Muscle of back (tissue), 11 donors: ENCODE results near the gene SH3BP1. TPM values are rescaled to one million over a fixed set of nuclear protein-coding genes. Genes with fewer than 3 reads are reported as not detected.
A peak's percentile ranks its signal among the peaks of the same experiment; 100 is the strongest.

ENCODE experiments used
- DNase-seq, 3 donors: peaks; one replicate each; pipeline versions ENCODE4 v3.0.0 to v3.0.0-alpha.2; 2013
- polyA plus RNA-seq, 10 donors: library from polyadenylated mRNA; unstranded; fragments of 120-200 nt; gene quantifications; one replicate each; pipeline ENCODE4 v1.2.1, GENCODE V29; 2013; ENCODE audit not compliant: insufficient read length in 10 of 10

The SH3BP1 gene
- polyA plus RNA-seq, 10 donors, result 5.9 to 13.3 (median 10.3) TPM

- DNase-seq, result peak in 1 of 3 donors; percentile 58
Observed at GRCh38 chr22:37610480-37611129, 28.9 kb upstream of the SH3BP1 start.

DNA sequence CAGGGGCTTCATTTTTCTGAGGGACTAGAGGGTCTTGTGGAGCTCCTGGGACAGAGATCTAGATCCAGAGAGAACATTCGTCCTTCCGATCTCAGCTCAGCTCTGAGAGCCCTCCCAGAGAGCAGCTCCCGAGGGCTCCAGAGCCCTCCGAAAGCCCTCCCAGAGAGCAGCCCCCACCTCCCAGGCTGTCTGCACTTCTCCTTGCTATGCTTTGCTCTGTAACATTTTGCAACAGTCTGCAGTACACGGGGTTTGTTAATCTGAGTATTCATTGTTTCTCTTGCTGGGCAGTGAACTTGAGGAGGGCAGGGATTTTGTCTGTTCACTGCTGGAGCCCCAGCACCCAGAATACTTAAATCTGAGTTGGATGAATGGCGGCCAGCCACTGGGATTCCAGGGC lies 28.3 kb upstream of the SH3BP1 start:
- DNase-seq, result no peak

GRCh38 chr22:37616201-37617083 lies 23.0 kb upstream of the SH3BP1 start:
- peak in 1 of 3 donors; percentile 25 for DNase-seq

DNA sequence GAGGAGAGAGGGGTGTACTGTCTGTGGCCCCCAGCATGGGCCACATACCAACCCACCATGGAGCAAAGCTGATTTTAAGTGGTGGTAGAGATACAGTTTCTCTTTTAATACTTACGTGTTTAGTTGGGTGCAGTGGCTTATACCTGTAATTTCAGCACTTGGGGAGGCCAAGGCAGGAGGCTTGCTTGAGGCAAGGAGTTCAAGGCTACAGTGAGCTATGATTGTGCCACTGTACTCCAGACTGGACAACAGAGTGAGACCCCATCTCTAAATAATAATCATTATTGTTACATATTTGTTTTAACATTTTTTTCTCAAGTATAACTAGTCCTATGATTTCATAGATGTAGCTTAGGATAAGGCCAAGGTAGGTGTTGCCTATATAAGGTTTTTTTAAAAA lies 22.0 kb upstream of the SH3BP1 start:
- no peak for DNase-seq

- peak in 1 of 3 donors; percentile 3 for DNase-seq
Observed at GRCh38 chr22:37618072-37618656, 21.3 kb upstream of the SH3BP1 start.

DNA sequence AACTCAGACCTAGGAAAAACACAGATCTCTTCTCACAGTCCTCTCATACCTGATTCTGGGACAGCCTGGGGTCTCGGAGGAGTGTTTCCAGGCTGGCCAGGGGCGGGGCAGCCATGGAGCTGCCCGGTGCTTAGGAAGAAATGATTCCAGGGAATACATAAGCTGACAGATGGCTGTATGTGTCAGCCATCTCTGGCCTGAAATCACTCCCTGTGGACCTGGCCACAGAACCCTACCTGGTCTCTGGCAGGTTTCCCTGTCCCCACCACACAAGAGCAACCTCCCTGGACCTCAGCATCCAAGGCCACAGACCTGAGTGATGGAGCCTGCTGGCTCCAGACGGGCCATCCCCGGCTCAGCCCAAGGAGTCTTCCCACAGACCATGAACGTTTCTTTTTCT lies 20.8 kb upstream of the SH3BP1 start:
- DNase-seq, result peak in 1 of 3 donors; percentile 2

DNA sequence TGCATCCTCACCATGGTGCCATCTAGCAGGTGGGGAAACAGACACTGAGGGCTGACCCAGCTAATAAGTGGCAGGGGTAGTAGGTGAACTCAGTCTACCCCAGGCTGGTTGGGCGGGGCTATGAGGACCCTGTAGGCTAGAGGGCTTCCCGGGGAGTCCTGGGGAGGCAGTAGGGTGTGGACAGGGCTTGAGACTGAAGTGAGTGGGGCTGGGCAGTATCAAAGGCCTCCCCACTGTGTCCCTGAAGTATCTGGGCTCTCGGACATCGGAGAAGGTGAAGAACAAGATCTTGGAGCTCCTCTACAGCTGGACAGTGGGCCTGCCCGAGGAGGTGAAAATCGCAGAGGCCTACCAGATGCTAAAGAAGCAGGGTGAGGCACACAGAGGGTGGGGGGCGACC lies 19.5 kb upstream of the SH3BP1 start:
- peak in 1 of 3 donors; percentile 3 for DNase-seq

- DNase-seq, result no peak
Observed at GRCh38 chr22:37621352-37621860, 18.1 kb upstream of the SH3BP1 start.

GRCh38 chr22:37623075-37624016 lies 16.1 kb upstream of the SH3BP1 start:
- peak in 2 of 3 donors; percentile 64 to 82 for DNase-seq

DNA sequence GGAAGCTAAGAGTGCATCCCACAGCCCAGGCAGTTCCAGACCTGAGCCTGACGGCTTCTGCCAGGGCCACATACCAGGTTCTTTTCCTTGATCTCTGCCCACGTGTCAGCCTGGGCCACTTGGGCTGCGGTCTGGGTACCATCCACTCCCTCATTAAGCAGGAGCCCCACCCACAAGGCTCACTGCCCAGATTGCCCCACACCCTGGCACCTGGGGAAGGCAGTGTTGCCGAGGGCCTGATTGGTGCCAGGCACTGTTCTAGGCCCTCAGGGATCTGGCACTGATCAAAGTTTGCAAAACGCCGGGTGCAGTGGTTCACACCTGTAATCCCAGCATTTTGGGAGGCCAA lies 15.5 kb upstream of the SH3BP1 start:
- DNase-seq, result no peak

- DNase-seq, result no peak
Observed at GRCh38 chr22:37624876-37625275, 14.6 kb upstream of the SH3BP1 start.

DNA sequence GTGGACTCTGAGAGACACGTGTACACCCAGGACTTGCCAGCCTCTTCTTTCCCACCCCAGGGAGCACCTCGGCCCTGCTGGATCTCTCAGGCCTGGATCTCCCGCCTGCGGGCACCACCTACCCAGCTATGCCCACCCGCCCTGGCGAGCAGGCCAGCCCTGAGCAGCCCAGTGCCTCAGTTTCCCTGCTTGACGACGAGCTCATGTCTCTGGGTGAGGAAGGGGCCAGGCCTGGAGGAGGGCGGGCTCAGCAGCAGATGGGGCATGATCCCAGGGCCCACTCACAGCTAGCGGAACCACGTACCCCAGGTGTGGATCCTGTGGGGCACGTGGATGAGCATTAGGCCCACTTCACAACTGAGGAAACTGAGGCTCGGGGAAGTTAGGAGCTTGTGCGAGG lies 13.7 kb upstream of the SH3BP1 start:
- no peak for DNase-seq

DNA sequence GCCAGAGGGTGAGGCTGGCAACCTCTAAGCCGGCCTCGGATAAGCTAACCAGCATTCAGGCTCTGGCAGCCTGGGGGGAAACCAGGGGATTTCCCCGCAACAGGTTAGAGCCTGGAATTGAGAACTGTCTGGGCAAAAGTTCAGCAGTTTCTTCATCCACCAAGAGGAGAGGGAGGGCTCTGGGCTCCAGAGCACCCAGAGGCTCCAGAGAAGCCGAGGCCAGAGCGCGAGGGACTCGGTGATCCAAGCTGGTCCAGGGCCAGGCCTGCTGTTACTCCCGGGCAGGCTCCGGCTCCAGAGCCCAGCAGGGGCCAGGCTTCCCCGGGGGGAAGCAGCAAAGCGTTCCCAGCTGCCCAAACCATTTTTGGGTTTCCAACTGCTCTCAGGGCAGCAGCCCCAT lies 13.3 kb upstream of the SH3BP1 start:
- DNase-seq, result peak in 2 of 3 donors; percentile 64 to 75

DNA sequence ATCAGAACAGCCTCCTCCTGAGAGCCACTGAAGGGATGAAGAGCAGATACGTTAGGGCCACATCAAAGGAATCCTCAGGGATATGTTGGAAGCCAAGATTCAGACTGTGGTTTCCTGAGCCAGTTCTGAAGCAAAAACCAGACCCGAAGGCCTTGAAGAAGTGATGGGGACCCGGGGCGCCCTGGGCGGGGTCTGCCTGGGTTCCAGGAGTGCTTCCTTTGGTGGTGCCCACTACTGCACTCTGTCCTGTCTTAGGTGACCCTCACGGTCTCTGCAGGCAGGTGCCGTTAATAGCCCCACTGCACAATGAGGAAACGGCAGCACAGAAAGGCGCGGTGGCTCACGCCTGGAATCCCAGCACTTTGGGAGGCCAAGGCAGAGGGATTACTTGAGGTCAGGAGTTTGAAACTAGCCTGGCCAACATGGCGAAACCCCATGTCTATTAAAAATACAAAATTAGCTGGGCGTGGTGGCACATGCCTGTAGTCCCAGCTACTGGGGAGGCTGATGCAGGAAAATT lies 12.9 kb upstream of the SH3BP1 start:
- DNase-seq, result no peak

DNA sequence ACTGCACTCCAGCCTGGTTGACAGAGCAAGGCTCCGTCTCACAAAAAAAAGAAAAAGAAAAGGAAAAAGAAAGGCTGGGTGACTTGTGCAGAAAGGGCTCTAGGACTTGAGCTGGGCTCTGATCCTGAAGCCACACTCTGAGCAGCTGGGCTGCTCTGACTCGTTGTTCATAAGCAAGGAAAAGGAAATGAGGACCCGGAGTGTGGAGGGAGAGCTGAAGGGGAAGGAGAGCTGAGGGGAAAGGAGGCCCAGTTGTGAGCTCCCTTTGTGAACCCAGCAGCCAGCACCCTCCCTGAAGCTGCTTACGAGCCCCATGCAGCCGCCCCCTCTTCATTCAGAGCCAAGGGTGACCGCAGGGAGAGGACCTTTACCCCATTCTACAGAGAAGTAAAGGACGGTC lies 12.3 kb upstream of the SH3BP1 start:
- peak in 1 of 3 donors; percentile 66 for DNase-seq

DNA sequence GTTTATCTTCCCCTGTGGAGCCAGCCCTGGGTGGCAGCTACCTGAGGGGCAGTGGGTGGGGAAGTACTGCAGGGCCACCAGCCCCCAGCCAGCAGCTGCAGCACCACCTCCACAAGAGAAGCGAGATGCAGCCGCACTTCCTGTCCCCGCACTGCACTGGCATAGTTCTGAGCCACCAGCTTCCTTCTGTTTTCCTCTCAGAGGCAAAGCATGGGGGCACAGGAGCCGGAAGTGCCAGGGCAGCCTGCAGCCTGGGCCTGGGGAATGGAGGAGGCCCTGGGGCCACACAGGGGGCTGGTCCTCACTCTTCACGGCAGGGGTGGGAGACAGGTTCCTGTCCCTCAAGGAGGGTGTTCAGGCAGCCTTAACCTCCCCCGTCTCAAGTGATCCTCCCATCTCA lies 11.9 kb upstream of the SH3BP1 start:
- DNase-seq, result no peak

GRCh38 chr22:37628830-37629229 lies 10.6 kb upstream of the SH3BP1 start:
- DNase-seq, result no peak

GRCh38 chr22:37629928-37630327 lies 9.5 kb upstream of the SH3BP1 start:
- no peak for DNase-seq

- no peak for DNase-seq
Observed at GRCh38 chr22:37630839-37631435, 8.5 kb upstream of the SH3BP1 start.

GRCh38 chr22:37631448-37632173 lies 7.9 kb upstream of the SH3BP1 start:
- DNase-seq, result peak in 1 of 3 donors; percentile 34
